Hematopoietic multipotent progenitor cell treated with erythropoietin and hydrocortisone succinate and interleukin-3 and kit ligand, for 17 days (in vitro differentiated cells): ENCODE data around the gene EIF3K.

Experiments
- DNase-seq: peaks from one replicate; pipeline ENCODE4 v3.0.0-alpha.2; 2015; ENCODE audit warnings: low spot score

Gene EIF3K

DNA sequence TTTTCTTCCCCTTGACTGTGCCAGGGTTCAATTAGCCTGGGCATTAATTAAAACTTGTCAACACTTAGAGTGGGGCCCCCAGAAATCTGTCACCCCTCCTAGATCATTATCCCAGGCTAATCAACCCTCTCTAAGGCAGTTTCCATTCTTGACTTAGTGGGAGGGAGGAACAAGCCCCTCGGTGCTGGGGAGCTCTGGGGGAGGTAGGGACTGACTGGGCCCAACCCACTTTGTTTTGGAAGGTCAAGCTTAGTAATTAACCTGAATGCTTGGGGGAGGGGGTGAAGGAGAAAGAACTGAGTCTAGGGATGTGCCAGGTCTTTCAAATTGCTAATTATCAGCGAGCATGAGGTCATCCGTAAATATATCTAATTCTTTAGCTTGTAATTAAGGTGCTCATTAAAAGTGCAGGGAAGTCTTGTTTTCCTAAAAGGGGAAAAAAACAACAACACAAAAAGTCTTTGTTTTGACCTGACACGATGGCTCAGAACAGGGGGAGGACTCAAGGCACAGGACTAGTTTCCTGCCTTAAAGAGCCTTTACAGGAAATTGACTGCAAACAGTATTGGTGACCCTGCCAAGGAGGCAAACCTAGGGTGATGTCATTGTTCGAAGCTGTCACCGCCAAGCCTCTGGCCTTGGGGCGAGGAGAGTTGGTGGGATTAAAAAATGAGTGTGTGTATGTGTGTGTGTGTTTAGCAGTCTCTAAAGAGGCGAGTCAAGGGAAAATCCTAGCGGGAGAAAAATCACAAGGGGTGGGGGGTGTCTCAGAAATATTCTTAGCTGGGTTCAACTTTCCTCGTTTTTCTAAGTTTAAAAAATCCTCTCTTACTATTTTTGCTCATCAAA, 47.9 kb downstream of the EIF3K start:
- no peak for DNase-seq

DNA sequence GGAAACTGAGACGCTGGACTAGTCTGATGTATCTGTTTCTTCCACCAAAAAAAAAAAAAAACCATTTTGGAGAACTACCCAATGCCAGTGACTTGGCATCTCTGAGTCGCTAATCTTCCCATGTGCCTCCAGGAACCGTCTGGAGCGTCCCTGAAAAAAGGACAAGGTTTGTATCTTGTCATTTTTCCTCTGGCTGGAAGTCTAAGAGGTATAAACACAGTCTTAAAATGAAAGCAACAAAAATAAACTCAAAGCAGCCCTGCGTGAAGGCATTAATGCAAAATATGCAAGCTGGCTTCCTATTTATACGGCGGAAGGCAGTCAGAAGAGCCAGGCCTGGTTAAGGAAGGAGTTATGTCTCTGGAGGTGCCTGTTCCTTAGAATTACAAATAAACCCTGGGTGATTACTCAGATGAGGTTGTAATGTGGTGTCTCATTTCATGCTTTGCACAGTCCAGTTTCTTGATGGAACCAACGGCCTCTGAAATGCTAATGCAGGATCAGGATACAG, 48.7 kb downstream of the EIF3K start:
- DNase-seq, result peak; percentile 65

GRCh38 chr19:38669552-38669951, 50.6 kb downstream of the EIF3K start:
- DNase-seq, result no peak

GRCh38 chr19:38670921-38671398, 52.0 kb downstream of the EIF3K start:
- DNase-seq, result no peak

DNA sequence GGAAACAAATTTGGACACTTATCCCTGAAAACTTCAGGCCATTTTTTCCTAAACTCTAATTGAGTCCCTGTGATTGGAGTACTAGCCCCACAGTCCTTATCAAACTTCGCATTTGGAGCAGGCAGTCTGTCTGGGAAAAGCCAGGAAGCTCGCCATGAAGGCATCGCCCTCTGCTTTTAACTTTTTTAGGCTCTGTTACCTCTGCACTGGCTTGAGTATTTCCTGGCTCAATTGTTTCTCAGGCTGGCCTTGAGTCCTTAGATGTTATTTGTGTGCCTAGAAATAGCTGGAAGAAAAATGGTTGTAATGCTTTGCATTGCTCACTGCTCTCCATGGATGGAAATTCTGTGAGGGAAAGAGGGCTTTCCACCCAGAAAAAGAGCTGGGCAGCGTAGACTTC, 52.7 kb downstream of the EIF3K start:
- no peak for DNase-seq

DNA sequence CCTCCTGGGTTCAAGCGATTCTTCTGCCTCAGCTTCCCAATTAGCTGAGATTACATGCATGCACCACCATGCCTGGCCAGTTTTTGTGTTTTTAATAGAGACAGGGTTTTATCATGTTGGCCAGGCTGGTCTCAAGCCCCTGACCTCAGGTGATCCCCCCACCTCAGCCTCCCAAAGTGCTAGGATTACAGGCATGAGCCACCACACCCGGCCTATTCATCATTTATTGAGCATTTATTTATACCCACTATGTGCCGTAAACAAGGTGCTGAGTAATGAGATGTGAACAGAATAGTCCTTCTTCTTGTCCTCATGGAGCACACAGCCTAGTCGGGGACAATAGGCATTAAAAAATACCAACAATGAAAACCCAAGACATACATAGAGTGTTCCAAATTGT, 54.0 kb downstream of the EIF3K start:
- DNase-seq, result no peak

- DNase-seq, result no peak
Observed at GRCh38 chr19:38674388-38675171, 55.6 kb downstream of the EIF3K start.

DNA sequence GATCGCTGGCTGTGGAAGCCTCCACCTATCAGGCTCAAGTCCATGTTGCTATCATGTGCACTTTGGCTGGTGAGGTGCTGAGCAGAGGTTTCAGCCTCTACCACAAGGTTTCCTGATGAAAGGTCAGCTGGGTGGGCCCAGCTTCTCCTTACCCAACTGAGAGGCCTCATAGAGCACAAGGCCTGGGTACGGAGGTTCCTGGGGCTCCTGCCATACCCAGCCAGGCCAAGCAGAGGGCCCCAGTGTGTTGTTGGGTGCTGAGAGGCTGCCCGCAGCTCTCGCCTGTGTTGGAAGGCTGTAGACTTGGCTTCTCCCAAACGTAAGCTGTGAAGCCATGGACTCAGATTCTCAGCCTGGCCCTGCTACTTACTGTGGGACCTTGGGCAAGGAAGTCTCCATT, 56.6 kb downstream of the EIF3K start:
- peak; percentile 52 for DNase-seq

DNA sequence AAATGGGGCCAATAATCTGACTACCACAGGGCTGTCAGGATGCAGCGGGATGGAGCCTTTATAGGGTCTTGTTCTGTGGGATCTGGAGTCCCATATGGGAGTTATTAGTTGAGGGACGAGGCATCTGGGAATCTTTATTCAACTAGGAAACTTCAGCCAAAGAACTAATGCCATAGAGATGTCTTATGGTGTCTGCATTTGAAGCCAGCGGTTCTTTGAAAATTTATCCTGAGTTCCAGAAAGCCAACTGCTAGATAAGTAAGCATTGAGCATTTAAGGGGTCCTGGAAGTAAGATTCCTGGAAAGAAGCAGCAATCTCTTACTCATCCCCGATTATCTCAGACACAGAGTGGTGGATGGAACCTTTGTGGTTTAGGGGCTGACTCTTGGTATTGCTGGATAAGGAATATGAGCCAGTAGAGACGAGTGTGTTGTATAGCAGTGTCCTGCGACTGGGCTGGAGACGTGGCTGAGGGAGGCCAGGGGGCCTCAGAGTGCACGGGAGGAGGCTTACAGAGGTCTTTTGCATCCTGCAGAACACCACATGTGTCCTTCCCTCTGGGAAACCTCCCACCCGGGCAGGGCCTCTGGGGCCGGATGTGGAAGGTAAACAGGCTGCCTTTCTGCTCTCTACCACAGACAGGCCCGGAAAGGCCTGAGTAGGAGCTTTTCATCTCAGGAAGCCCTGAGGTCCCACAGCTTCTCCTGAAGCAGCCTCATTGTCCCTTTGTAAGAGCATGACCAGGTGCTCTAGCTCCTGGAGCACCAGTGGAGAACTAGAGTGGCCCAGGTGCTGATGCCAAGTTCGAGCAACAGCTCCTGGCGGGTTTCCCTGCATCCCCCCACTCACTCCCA, 57.3 kb downstream of the EIF3K start:
- no peak for DNase-seq

GRCh38 chr19:38676878-38677646, 58.1 kb downstream of the EIF3K start:
- no peak for DNase-seq

DNA sequence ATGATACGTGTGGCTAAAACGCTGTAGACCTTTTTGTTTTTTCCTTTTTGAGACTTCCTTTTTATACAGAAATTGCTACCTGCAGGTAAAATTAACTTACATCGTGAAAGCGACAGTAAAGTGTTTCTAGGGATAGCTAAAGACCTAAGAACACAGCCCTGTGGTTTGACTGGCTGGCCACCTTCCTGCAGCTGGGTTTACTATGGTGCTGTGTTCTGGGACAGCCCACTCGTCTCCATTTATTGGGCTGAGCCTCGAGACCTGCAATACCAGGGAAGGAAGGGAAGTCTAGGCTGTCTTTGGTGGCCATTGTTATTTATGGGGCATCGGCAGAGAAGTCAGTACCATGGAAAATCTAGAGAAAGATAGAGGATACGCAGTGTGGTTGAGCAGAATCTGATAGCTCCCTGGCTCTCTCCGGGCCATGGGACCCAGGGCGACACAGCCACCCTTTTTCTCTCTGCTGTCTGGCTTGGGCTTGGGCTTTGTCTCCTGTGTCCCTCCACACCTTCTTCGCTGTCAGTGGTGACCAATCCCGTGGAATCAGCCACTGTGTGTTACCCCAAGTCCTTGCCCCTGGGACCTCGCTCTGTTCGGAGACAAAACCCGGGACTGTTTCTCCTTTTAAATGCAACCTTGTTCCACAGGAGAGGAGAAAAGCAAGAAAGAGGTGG, 59.4 kb downstream of the EIF3K start:
- DNase-seq, result no peak

DNA sequence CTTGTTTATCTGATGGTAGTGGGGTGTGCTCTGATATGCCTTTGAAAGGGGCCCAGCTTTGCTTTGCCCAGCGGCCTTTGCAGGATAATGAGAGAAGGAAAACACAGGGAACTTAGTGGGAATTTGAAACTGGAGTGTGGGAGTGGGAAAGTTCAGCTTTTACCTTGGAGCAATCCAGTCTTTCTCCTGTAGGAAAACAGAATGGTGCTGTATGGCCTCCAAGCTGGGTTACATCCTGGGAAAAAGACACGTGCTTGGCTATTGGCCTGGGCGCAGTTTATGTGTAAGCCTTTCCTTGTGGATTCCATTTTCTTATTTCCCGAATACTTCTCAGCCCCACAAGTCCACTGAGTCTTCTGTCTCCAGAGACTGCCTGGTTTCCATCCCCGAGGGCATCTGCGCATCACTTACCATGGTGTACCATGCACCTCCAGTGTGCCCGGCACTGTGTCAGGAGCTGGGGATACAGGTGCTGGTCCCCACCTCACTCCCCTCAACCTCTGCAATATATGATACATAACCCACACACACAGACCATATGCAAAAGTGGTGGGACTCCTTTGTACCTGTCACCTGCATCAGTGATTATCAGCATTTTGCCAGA, 60.0 kb downstream of the EIF3K start:
- no peak for DNase-seq

DNA sequence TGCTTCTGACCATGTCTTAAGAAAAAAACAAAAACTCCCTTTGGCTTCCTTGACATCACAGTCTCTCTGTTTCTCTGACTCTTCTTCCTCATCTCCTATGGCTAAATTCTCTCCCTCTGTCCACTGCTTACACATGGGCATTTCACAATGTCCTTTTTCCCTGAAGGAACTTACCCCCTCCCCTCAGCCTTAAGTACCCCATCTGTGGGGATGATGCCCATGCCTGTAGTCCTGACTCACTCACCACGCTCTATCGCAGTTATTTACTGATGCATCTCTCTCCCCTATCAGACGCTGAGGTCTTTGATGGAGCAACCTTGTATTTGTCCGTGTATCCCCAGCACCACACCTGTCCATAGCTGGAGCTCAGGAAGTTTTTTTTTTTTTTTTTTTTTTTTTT, 60.9 kb downstream of the EIF3K start:
- DNase-seq, result no peak

GRCh38 chr19:38682195-38682867, 63.3 kb downstream of the EIF3K start:
- DNase-seq, result no peak

DNA sequence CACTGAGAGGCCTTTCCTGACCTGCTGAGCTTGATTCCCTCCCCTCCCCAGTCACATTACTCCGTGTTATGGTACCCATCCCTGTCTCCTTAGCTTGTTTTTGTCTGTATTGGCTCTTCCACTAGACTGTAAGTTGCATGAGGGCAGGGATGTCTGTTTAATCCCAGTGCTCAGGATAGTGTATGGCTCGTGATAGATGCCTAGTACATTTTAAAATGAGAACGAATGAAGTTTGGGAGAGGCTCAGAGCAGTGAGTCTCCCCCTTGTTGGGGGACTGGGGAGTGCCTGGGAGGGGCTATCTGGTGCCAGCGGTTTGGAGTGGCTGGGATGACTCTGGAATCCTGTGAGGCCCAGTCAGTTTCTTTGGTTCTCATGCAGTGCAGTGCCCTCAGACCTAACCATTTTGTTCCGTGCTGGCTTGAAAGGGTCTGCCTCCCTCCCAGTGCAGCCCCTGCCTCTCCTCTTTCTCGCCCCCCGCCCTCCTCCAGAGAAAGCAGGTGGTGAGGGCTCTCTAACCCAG, 63.9 kb downstream of the EIF3K start:
- no peak for DNase-seq

GRCh38 chr19:38683393-38684077, 64.5 kb downstream of the EIF3K start:
- DNase-seq, result peak; percentile 81

GRCh38 chr19:38684078-38684861, 65.3 kb downstream of the EIF3K start:
- DNase-seq, result peak; percentile 38
